ENCODE results near the gene DNAJC11.

GRCh38 chr1:6673816-6674398 lies 27.7 kb downstream of the DNAJC11 start:
- TF ChIP-seq CTCF (IDR thresholded peaks at IDR 0.05) (no peak), POLR2A (IDR thresholded peaks at IDR 0.05) (no peak), POLR2AphosphoS5 (IDR thresholded peaks at IDR 0.05) (no peak)
